ENCODE measurements around the gene GABRB1. TPM values are rescaled to one million over a fixed set of nuclear protein-coding genes. Genes with fewer than 3 reads are reported as not detected.

The GABRB1 gene
- total and polyA plus RNA-seq, 2 donors (not counting 3 experiments of a cell fraction or from before 2014, with no cell fraction given): not detected

DNA sequence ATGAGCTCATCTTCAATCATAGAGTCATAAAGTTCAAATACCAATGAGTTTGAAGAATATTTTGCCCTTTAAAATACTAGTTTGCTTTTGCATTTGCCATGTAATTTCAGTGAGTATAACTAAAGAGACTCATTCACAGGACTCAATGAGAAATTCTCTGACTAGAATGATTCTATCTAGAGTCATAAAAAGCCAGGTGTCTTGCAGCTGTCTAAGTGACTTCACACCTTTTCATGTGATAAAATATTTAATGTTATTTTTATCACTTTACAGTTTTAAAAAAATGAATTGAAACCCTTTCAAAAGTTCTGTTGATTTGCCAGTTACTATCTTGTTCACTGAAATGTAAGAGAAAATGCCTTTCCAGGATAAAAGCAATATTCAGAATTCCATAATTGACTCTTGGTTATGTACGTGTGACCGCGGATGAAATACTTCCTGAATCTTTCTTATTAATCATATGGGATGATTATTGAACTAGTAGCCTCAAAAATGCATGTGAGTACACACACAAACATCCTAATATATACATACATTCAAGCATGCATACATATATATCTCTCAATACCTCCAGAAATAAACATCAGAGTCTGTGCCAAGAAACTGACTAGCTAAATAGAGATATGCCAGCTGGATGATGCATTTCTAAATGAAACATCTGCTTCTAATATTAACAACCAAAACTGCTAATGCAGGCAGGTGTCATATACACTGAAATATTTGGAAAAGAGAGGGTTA lies 87.0 kb downstream of the GABRB1 start:
- POLR2A ChIA-PET: no interaction called here
- H3K4me1 ChIP-seq (ENCODE audit: control insufficient read depth, extremely low read depth, insufficient read depth, low read length): no peaks in the 10 kb centered on the region
- H3K4me3 ChIP-seq (replicated peaks in 1 of 3; ENCODE audit: insufficient read depth in 1 of 3, low read depth in 1 of 3, low read length in 3 of 3): no peak overlapping the region
- H2AFZ ChIP-seq (ENCODE audit: low read depth, low read length): no peak overlapping the region
- CTCF ChIA-PET: interaction anchor here (1.0 kb wide), 1 partner anchor 19 kb away, joined by 4 read pairs; no protein-coding TSS in a partner anchor
- H3K79me2 ChIP-seq (ENCODE audit: control insufficient read depth, insufficient read depth, low read length): no peaks in the 10 kb centered on the region
- FAIRE-seq (no peak), DNase-seq (ENCODE audit: low read depth, low spot score) (no peak)
- no peaks in the 10 kb centered on the region for H3K36me3 ChIP-seq (ENCODE audit: control insufficient read depth in 2 of 2, extremely low read depth in 1 of 2, insufficient read depth in 2 of 2, low read length in 2 of 2)
- dilution Hi-C loops (cut with MboI; ENCODE audit: extremely low pct_ligation_motif_present, low sequenced_read_pairs): no loop called here
- H3K27me3 ChIP-seq (ENCODE audit: control insufficient read depth in 2 of 2, insufficient read depth in 2 of 2, low read length in 2 of 2): no peaks in the 10 kb centered on the region
- H3K4me2 ChIP-seq (ENCODE audit: insufficient read depth, low read length): no peak overlapping the region
- intact Hi-C loops (cut with micrococcal nuclease): no loop called here
- TF ChIP-seq MYC (IDR thresholded peaks at IDR 0.05; ENCODE audit: low read depth, low read length) (no peak), POLR2AphosphoS5 (IDR thresholded peaks at IDR 0.05; ENCODE audit: insufficient read depth, low read depth, low read length) (no peak)
- TF ChIP-seq, protein P1, sequence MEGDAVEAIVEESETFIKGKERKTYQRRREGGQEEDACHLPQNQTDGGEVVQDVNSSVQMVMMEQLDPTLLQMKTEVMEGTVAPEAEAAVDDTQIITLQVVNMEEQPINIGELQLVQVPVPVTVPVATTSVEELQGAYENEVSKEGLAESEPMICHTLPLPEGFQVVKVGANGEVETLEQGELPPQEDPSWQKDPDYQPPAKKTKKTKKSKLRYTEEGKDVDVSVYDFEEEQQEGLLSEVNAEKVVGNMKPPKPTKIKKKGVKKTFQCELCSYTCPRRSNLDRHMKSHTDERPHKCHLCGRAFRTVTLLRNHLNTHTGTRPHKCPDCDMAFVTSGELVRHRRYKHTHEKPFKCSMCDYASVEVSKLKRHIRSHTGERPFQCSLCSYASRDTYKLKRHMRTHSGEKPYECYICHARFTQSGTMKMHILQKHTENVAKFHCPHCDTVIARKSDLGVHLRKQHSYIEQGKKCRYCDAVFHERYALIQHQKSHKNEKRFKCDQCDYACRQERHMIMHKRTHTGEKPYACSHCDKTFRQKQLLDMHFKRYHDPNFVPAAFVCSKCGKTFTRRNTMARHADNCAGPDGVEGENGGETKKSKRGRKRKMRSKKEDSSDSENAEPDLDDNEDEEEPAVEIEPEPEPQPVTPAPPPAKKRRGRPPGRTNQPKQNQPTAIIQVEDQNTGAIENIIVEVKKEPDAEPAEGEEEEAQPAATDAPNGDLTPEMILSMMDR (IDR thresholded peaks at IDR 0.05; ENCODE audit: extremely low read depth in 1 of 2, insufficient read depth in 1 of 2, low read depth in 1 of 2, low read length in 2 of 2): no peak
- TF ChIP-seq, protein P2, sequence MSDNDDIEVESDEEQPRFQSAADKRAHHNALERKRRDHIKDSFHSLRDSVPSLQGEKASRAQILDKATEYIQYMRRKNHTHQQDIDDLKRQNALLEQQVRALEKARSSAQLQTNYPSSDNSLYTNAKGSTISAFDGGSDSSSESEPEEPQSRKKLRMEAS (IDR thresholded peaks at IDR 0.05; ENCODE audit: insufficient read depth, insufficient read length): no peak
- H3K9ac ChIP-seq (replicated peaks; ENCODE audit: extremely low read depth, insufficient read depth, low read length): no peak overlapping the region
- H3K9me3 ChIP-seq (replicated peaks; ENCODE audit: control insufficient read depth, insufficient read depth, low read length): no peaks in the 10 kb centered on the region
- no peaks in the 10 kb centered on the region for H3K9me1 ChIP-seq (replicated peaks; ENCODE audit: control insufficient read depth, extremely low read depth, insufficient read depth, low read length)
- no TSS peak for BruUV-seq (replicated peaks)
- H4K20me1 ChIP-seq (replicated peaks; ENCODE audit: control insufficient read depth, extremely low read depth, insufficient read depth, low read length): no peaks in the 10 kb centered on the region
- H3K27ac ChIP-seq (ENCODE audit: insufficient read depth, low read depth, low read length): no peak overlapping the region

DNA sequence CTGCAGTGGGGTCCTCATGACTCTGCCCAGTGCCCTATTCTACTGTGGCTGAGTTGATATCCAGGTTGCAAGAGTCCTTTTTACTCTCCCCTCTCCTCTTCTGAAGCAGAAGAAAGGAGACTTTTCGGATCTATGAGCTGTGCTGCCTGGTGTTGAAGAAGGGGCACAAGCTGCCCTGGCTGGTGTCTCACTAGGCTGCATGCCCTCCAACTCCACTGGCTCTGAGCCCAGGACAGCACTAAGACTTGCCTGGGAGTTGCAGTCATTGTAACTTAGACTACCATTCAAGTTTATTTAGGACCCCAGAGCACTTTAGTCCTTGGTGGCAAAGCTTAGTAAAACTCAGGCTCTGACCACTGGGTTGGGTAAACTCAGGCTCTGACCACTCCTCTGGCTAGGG lies 89.4 kb downstream of the GABRB1 start:
- Histone ChIP-seq H3K9me3 (replicated peaks; ENCODE audit: control insufficient read depth, insufficient read depth, low read length) (no peaks in the 10 kb centered on the region), H3K36me3 (ENCODE audit: control insufficient read depth in 2 of 2, extremely low read depth in 1 of 2, insufficient read depth in 2 of 2, low read length in 2 of 2) (no peaks in the 10 kb centered on the region), H3K27ac (ENCODE audit: insufficient read depth, low read depth, low read length) (no peak overlapping the region), H3K4me3 (replicated peaks in 1 of 3; ENCODE audit: insufficient read depth in 1 of 3, low read depth in 1 of 3, low read length in 3 of 3) (no peak overlapping the region), H3K9ac (replicated peaks; ENCODE audit: extremely low read depth, insufficient read depth, low read length) (no peak overlapping the region), H3K9me1 (replicated peaks; ENCODE audit: control insufficient read depth, extremely low read depth, insufficient read depth, low read length) (no peaks in the 10 kb centered on the region), H3K27me3 (ENCODE audit: control insufficient read depth in 2 of 2, insufficient read depth in 2 of 2, low read length in 2 of 2) (no peaks in the 10 kb centered on the region), H2AFZ (ENCODE audit: low read depth, low read length) (no peak overlapping the region), H4K20me1 (replicated peaks; ENCODE audit: control insufficient read depth, extremely low read depth, insufficient read depth, low read length) (no peaks in the 10 kb centered on the region), H3K4me1 (ENCODE audit: control insufficient read depth, extremely low read depth, insufficient read depth, low read length) (no peaks in the 10 kb centered on the region), H3K79me2 (ENCODE audit: control insufficient read depth, insufficient read depth, low read length) (no peaks in the 10 kb centered on the region), H3K4me2 (ENCODE audit: insufficient read depth, low read length) (no peak overlapping the region)
- no TSS peak for BruUV-seq (replicated peaks)
- POLR2A ChIA-PET: no interaction called here
- dilution Hi-C loops (cut with MboI; ENCODE audit: extremely low pct_ligation_motif_present, low sequenced_read_pairs): no loop called here
- no peak for DNase-seq (ENCODE audit: low read depth, low spot score)
- no peak for TF ChIP-seq POLR2AphosphoS5 (IDR thresholded peaks at IDR 0.05; ENCODE audit: insufficient read depth, low read depth, low read length)
- TF ChIP-seq, protein P2 (IDR thresholded peaks at IDR 0.05; ENCODE audit: insufficient read depth, insufficient read length): no peak
- no peak for TF ChIP-seq FOS (IDR thresholded peaks at IDR 0.05; ENCODE audit: borderline replicate concordance, insufficient read depth, low read length)
- no peak for TF ChIP-seq EZH2 (IDR thresholded peaks at IDR 0.05; ENCODE audit: borderline replicate concordance, low read depth, low read length, severe bottlenecking)
- TF ChIP-seq, protein P1 (IDR thresholded peaks at IDR 0.05; ENCODE audit: extremely low read depth in 1 of 2, insufficient read depth in 1 of 2, low read depth in 1 of 2, low read length in 2 of 2): no peak
- no peak for TF ChIP-seq POLR2A (IDR thresholded peaks at IDR 0.05; ENCODE audit: low read depth, low read length)
- no peak for TF ChIP-seq GATA2 (IDR thresholded peaks at IDR 0.05; ENCODE audit: insufficient read depth, insufficient read length, low read depth, low read length)
- no peak for TF ChIP-seq JUN (IDR thresholded peaks at IDR 0.05; ENCODE audit: borderline replicate concordance, insufficient read depth, insufficient read length, low read depth)
- TF ChIP-seq MYC (IDR thresholded peaks at IDR 0.05; ENCODE audit: low read depth, low read length): no peak
- intact Hi-C loops (cut with micrococcal nuclease): no loop called here
- CTCF ChIA-PET: interaction anchor here (1.0 to 3.9 kb wide), 6 partner anchors 11 to 277 kb away, joined by 3 to 110 read pairs (median 44); no protein-coding TSS in a partner anchor
- no peak for FAIRE-seq

Data from endothelial cell of umbilical vein (primary cell).